ENCODE measurements around the gene SERPINI1. TPM values are rescaled to one million over a fixed set of nuclear protein-coding genes. Genes with fewer than 3 reads are reported as not detected.
A peak's percentile ranks its signal among the peaks of the same experiment; 100 is the strongest.

Gene SERPINI1
- total and polyA plus RNA-seq, 7 donors: 0.60 to 6.6 (median 3.1) TPM

DNA sequence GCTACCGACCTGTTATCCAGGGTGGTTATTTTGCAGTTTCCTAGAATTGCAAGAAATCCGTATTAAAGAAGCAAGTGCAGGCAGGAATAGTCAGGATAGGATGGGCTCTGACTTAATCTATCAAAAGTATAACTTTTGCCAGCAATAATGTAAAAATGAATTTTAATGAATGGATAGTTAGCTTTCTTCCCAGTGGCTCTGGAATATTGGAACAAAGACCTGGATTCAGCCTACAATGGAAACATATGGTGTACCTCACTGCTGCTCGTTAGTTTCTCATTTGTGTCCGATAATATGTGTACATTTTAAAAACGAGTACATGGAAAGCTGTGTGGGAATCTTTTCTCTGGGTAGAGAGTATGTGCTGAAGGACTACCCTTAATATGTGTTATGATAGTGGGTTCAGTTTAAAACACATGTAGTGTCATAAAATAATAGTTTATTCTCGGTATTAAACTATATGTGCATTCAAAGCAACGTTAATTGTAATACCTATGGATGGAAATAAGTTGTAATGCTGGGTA lies 805 bp downstream of the SERPINI1 start:
- DNase-seq: no peak
- no peaks in the 10 kb centered on the region for H3K27me3 ChIP-seq
- peaks cover 2 to 30% (median 17%) of the 10 kb centered on the region in 4 donors for H3K4me1 ChIP-seq
- 7 to 22% methylated on average over 7 of the region's 7 CpGs for WGBS, 2 donors
- peak overlapping the region in 3 of 4 donors; percentile 65 to 87 (median 82) for H3K4me3 ChIP-seq
- no peaks in the 10 kb centered on the region for H3K9me3 ChIP-seq
- H3K27ac ChIP-seq: peak overlapping the region in 2 of 4 donors; percentile 89 to 94
- TF ChIP-seq POLR2A (IDR thresholded peaks at IDR 0.05) (no peak), POLR2AphosphoS5 (IDR thresholded peaks at IDR 0.05) (no peak), EP300 (IDR thresholded peaks at IDR 0.05) (no peak)
- TF ChIP-seq, protein P1, sequence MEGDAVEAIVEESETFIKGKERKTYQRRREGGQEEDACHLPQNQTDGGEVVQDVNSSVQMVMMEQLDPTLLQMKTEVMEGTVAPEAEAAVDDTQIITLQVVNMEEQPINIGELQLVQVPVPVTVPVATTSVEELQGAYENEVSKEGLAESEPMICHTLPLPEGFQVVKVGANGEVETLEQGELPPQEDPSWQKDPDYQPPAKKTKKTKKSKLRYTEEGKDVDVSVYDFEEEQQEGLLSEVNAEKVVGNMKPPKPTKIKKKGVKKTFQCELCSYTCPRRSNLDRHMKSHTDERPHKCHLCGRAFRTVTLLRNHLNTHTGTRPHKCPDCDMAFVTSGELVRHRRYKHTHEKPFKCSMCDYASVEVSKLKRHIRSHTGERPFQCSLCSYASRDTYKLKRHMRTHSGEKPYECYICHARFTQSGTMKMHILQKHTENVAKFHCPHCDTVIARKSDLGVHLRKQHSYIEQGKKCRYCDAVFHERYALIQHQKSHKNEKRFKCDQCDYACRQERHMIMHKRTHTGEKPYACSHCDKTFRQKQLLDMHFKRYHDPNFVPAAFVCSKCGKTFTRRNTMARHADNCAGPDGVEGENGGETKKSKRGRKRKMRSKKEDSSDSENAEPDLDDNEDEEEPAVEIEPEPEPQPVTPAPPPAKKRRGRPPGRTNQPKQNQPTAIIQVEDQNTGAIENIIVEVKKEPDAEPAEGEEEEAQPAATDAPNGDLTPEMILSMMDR (IDR thresholded peaks at IDR 0.05): no peak
- H3K36me3 ChIP-seq: no peaks in the 10 kb centered on the region
- intact Hi-C loops (cut with DNase I): loop anchor here (10.0 kb wide), 1 partner anchor 428 kb away; no protein-coding TSS in a partner anchor

GRCh38 chr3:167736997-167737396 lies 1.5 kb downstream of the SERPINI1 start:
- DNase-seq: no peak
- Histone ChIP-seq H3K4me3 (no peak overlapping the region), H3K27me3 (no peaks in the 10 kb centered on the region), H3K36me3 (no peaks in the 10 kb centered on the region), H3K27ac (no peak overlapping the region), H3K4me1 (peaks cover 2 to 30% (median 17%) of the 10 kb centered on the region in 4 donors), H3K9me3 (no peaks in the 10 kb centered on the region)
- 67 to 87% methylated on average over 2 of the region's 2 CpGs for WGBS, 2 donors
- intact Hi-C loops (cut with DNase I): loop anchor here (10.0 kb wide), 1 partner anchor 428 kb away; no protein-coding TSS in a partner anchor
- TF ChIP-seq POLR2AphosphoS5 (IDR thresholded peaks at IDR 0.05) (no peak), EP300 (IDR thresholded peaks at IDR 0.05) (no peak), POLR2A (IDR thresholded peaks at IDR 0.05) (no peak)
- TF ChIP-seq, protein P1 (IDR thresholded peaks at IDR 0.05): no peak

DNA sequence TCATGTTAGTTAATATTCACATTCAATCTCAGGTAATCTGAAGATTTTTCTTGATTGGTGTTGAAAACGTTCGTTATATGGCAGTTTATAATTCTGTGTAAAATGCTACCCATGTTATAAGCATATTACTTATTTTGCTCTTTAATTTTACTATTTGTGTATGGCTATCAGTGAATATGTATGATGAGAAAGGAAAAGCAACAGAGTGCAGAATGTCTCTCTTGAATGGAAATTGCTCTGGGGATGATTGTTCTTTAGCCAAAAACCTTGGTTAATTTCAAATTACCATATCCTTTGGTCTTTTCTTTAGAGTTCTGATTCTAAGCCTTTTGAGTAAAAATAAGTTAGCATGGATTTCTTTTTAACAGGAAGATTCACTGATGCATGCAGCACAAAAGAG lies 2.5 kb downstream of the SERPINI1 start:
- H3K9me3 ChIP-seq: no peaks in the 10 kb centered on the region
- no peaks in the 10 kb centered on the region for H3K27me3 ChIP-seq
- intact Hi-C loops (cut with DNase I): loop anchor here (10.0 kb wide), 1 partner anchor 427 kb away; no protein-coding TSS in a partner anchor
- peaks cover 2 to 22% (median 13%) of the 10 kb centered on the region in 4 donors for H3K4me1 ChIP-seq
- no peak for DNase-seq
- no peak overlapping the region for H3K27ac ChIP-seq
- WGBS, 2 donors: 84 to 85% methylated on average over 2 of the region's 2 CpGs
- no peak for TF ChIP-seq POLR2AphosphoS5 (IDR thresholded peaks at IDR 0.05)
- no peak for TF ChIP-seq EP300 (IDR thresholded peaks at IDR 0.05)
- TF ChIP-seq POLR2A (IDR thresholded peaks at IDR 0.05): no peak
- TF ChIP-seq, protein P1 (IDR thresholded peaks at IDR 0.05): no peak
- no peaks in the 10 kb centered on the region for H3K36me3 ChIP-seq
- no peak overlapping the region for H3K4me3 ChIP-seq

DNA sequence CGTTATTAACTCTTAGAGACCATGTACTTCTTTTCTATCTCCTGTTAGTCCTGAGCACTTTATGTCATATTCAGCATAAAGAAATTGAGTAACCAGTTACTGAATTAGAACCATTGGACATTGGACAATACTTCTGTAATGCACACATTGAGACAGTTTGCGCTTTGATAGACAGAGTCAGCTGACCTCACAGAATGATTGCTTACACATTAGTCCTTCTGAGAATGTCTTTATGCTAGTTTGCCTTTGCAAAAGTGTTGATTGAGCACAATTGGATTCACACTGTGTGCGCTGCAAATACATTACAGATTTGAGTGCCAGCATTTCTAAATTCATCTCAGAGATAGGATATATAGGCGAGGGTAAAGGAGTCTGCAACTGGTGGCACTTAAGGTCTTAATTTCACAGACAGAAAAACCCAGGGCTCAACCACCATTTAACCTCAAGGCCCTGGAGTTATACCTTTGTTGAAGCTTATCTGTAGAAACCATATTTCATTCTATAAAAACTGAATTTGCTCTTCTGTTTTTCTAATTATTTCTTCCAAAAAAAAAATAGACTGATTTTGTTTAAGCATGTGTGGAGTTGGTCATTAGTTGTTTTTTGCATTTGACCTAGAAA lies 3.8 kb downstream of the SERPINI1 start:
- no peaks in the 10 kb centered on the region for H3K27me3 ChIP-seq
- DNase-seq: no peak
- H3K4me3 ChIP-seq: no peak overlapping the region
- H3K36me3 ChIP-seq: no peaks in the 10 kb centered on the region
- H3K4me1 ChIP-seq: peaks cover 0 to 10% (median 4%) of the 10 kb centered on the region in 4 donors
- intact Hi-C loops (cut with DNase I): loop anchor here (10.0 kb wide), 1 partner anchor 426 kb away; no protein-coding TSS in a partner anchor
- 94 to 96% methylated on average over 4 of the region's 4 CpGs for WGBS, 2 donors
- no peaks in the 10 kb centered on the region for H3K9me3 ChIP-seq
- no peak for TF ChIP-seq EP300 (IDR thresholded peaks at IDR 0.05)
- TF ChIP-seq POLR2AphosphoS5 (IDR thresholded peaks at IDR 0.05): no peak
- TF ChIP-seq, protein P1 (IDR thresholded peaks at IDR 0.05): no peak
- TF ChIP-seq POLR2A (IDR thresholded peaks at IDR 0.05): no peak
- H3K27ac ChIP-seq: no peak overlapping the region
